ENCODE measurements around the gene MAP4K2. TPM values are rescaled to one million over a fixed set of nuclear protein-coding genes. Genes with fewer than 3 reads are reported as not detected.

Gene MAP4K2
- total RNA-seq, 2 experiments from 2014 or later: 69.5 to 73.9 TPM

- peaks cover 58% of the 10 kb centered on the region for H3K4me1 Mint-ChIP-seq (ENCODE audit: low read depth)
- intact Hi-C loops (cut with micrococcal nuclease): loop anchor here (1.0 to 5.0 kb wide), 14 partner anchors 13 to 719 kb away; partner anchors contain the start of genes ARL2, ATG2A, CCDC88B and EHD1
Observed at GRCh38 chr11:64778223-64778472, 24.9 kb downstream of the MAP4K2 start.

GRCh38 chr11:64777449-64778222, 25.4 kb downstream of the MAP4K2 start:
- CTCF ChIA-PET: interaction anchor here (0.6 to 1.2 kb wide), 2 partner anchors 26 to 30 kb away, joined by 3 read pairs; no protein-coding TSS in a partner anchor
- H3K36me3 Mint-ChIP-seq (ENCODE audit: low read depth): peaks cover 54% of the 10 kb centered on the region
- no peaks in the 10 kb centered on the region for H3K27me3 Mint-ChIP-seq (ENCODE audit: low read depth)
- H3K4me3 Mint-ChIP-seq: peak overlapping the region; percentile 92
- intact Hi-C loops (cut with micrococcal nuclease): loop anchor here (1.0 to 5.0 kb wide), 14 partner anchors 13 to 720 kb away; partner anchors contain the start of genes ARL2, ATG2A, CCDC88B and EHD1
- peaks cover 63% of the 10 kb centered on the region for H3K4me1 Mint-ChIP-seq (ENCODE audit: low read depth)
- peak overlapping the region; percentile 83 for H3K27ac Mint-ChIP-seq
- peak; percentile 79 for DNase-seq
- H3K9me3 Mint-ChIP-seq: no peaks in the 10 kb centered on the region

More at GRCh38 chr11:64778223-64778472, 24.9 kb downstream of the MAP4K2 start:
- H3K9me3 Mint-ChIP-seq: no peaks in the 10 kb centered on the region
- peak overlapping the region; percentile 85 for H3K4me3 Mint-ChIP-seq
- peak overlapping the region; percentile 99 for H3K27ac Mint-ChIP-seq
- CTCF ChIA-PET: interaction anchor here (0.6 to 1.1 kb wide), 3 partner anchors 10 to 56 kb away, joined by 3 read pairs; no protein-coding TSS in a partner anchor
- DNase-seq: no peak
- peaks cover 49% of the 10 kb centered on the region for H3K36me3 Mint-ChIP-seq (ENCODE audit: low read depth)
- no peaks in the 10 kb centered on the region for H3K27me3 Mint-ChIP-seq (ENCODE audit: low read depth)

GRCh38 chr11:64776875-64777274, 26.1 kb downstream of the MAP4K2 start:
- H3K27ac Mint-ChIP-seq: peak overlapping the region; percentile 83

GRCh38 chr11:64776425-64776824, 26.6 kb downstream of the MAP4K2 start:
- intact Hi-C loops (cut with micrococcal nuclease): loop anchor here (5.0 kb wide), 4 partner anchors 236 to 721 kb away; partner anchors contain the start of genes ARL2, CCDC88B, MALAT1 and STIP1
- Mint-ChIP-seq H3K27ac (peak overlapping the region; percentile 83), H3K36me3 (ENCODE audit: low read depth) (peaks cover 64% of the 10 kb centered on the region), H3K9me3 (no peaks in the 10 kb centered on the region), H3K4me1 (ENCODE audit: low read depth) (peaks cover 74% of the 10 kb centered on the region), H3K27me3 (ENCODE audit: low read depth) (no peaks in the 10 kb centered on the region), H3K4me3 (peak overlapping the region; percentile 92)
- no peak for DNase-seq
- CTCF ChIA-PET: interaction anchor here (1.0 to 1.9 kb wide), 6 partner anchors 8 to 88 kb away, joined by 3 to 9 read pairs (median 4); partner anchors contain the start of gene RASGRP2

More at GRCh38 chr11:64776875-64777274, 26.1 kb downstream of the MAP4K2 start:
- peak overlapping the region; percentile 92 for H3K4me3 Mint-ChIP-seq
- peaks cover 60% of the 10 kb centered on the region for H3K36me3 Mint-ChIP-seq (ENCODE audit: low read depth)
- H3K9me3 Mint-ChIP-seq: no peaks in the 10 kb centered on the region
- H3K27me3 Mint-ChIP-seq (ENCODE audit: low read depth): no peaks in the 10 kb centered on the region
- CTCF ChIA-PET: interaction anchor here (1.1 to 1.9 kb wide), 5 partner anchors 9 to 33 kb away, joined by 3 to 9 read pairs (median 5); partner anchors contain the start of gene RASGRP2
- DNase-seq: no peak
- intact Hi-C loops (cut with micrococcal nuclease): loop anchor here (5.0 kb wide), 4 partner anchors 235 to 720 kb away; partner anchors contain the start of genes ARL2, CCDC88B, MALAT1 and STIP1
- peaks cover 69% of the 10 kb centered on the region for H3K4me1 Mint-ChIP-seq (ENCODE audit: low read depth)

- intact Hi-C loops (cut with micrococcal nuclease): no loop called here
- CTCF ChIA-PET: interaction anchor here (1.0 kb wide), 1 partner anchor 240 kb away, joined by 4 read pairs; no protein-coding TSS in a partner anchor
Observed at GRCh38 chr11:64774144-64774543, 28.9 kb downstream of the MAP4K2 start.

GRCh38 chr11:64772303-64773018, 30.6 kb downstream of the MAP4K2 start:
- DNase-seq: no peak
- no peaks in the 10 kb centered on the region for H3K9me3 Mint-ChIP-seq
- peaks cover 90% of the 10 kb centered on the region for H3K36me3 Mint-ChIP-seq (ENCODE audit: low read depth)
- intact Hi-C loops (cut with micrococcal nuclease): loop anchor here (1.0 kb wide), 1 partner anchor 8 kb away; no protein-coding TSS in a partner anchor
- CTCF ChIA-PET: interaction anchor here (0.6 to 1.2 kb wide), 7 partner anchors 9 to 455 kb away, joined by 3 to 8 read pairs (median 4); partner anchors contain the start of genes PRDX5, PYGM, RASGRP2 and TRMT112
- H3K4me3 Mint-ChIP-seq: peak overlapping the region; percentile 43
- H3K27me3 Mint-ChIP-seq (ENCODE audit: low read depth): no peaks in the 10 kb centered on the region
- peak overlapping the region; percentile 95 for H3K27ac Mint-ChIP-seq
- peaks cover 96% of the 10 kb centered on the region for H3K4me1 Mint-ChIP-seq (ENCODE audit: low read depth)

More at GRCh38 chr11:64774144-64774543, 28.9 kb downstream of the MAP4K2 start:
- H3K36me3 Mint-ChIP-seq (ENCODE audit: low read depth): peaks cover 79% of the 10 kb centered on the region
- peak overlapping the region; percentile 83 for H3K27ac Mint-ChIP-seq
- H3K4me3 Mint-ChIP-seq: no peak overlapping the region
- H3K4me1 Mint-ChIP-seq (ENCODE audit: low read depth): peaks cover 80% of the 10 kb centered on the region
- no peak for DNase-seq
- H3K27me3 Mint-ChIP-seq (ENCODE audit: low read depth): no peaks in the 10 kb centered on the region
- no peaks in the 10 kb centered on the region for H3K9me3 Mint-ChIP-seq

GRCh38 chr11:64771861-64772260, 31.2 kb downstream of the MAP4K2 start:
- Mint-ChIP-seq H3K9me3 (no peaks in the 10 kb centered on the region), H3K4me1 (ENCODE audit: low read depth) (peaks cover 98% of the 10 kb centered on the region), H3K4me3 (peak overlapping the region; percentile 43), H3K27ac (peak overlapping the region; percentile 95), H3K27me3 (ENCODE audit: low read depth) (no peaks in the 10 kb centered on the region), H3K36me3 (ENCODE audit: low read depth) (peaks cover 90% of the 10 kb centered on the region)
- intact Hi-C loops (cut with micrococcal nuclease): loop anchor here (1.0 kb wide), 1 partner anchor 8 kb away; no protein-coding TSS in a partner anchor
- CTCF ChIA-PET: interaction anchor here (0.8 to 1.2 kb wide), 5 partner anchors 9 to 83 kb away, joined by 3 to 7 read pairs (median 4); partner anchors contain the start of genes PYGM and RASGRP2
- DNase-seq: no peak

GRCh38 chr11:64770120-64770519, 32.9 kb downstream of the MAP4K2 start:
- Mint-ChIP-seq H3K4me3 (no peak overlapping the region), H3K4me1 (ENCODE audit: low read depth) (peaks cover 94% of the 10 kb centered on the region), H3K27ac (peak overlapping the region; percentile 95), H3K27me3 (ENCODE audit: low read depth) (no peaks in the 10 kb centered on the region), H3K9me3 (no peaks in the 10 kb centered on the region), H3K36me3 (ENCODE audit: low read depth) (peaks cover 84% of the 10 kb centered on the region)
- intact Hi-C loops (cut with micrococcal nuclease): no loop called here
- no peak for DNase-seq
- CTCF ChIA-PET: interaction anchor here (0.5 to 2.3 kb wide), 2 partner anchors 10 to 471 kb away, joined by 3 to 6 read pairs; partner anchors contain the start of gene PYGM

GRCh38 chr11:64769283-64769682, 33.7 kb downstream of the MAP4K2 start:
- DNase-seq: no peak
- peaks cover 84% of the 10 kb centered on the region for H3K36me3 Mint-ChIP-seq (ENCODE audit: low read depth)
- H3K27ac Mint-ChIP-seq: peak overlapping the region; percentile 89
- no peak overlapping the region for H3K4me3 Mint-ChIP-seq
- H3K27me3 Mint-ChIP-seq (ENCODE audit: low read depth): no peaks in the 10 kb centered on the region
- H3K4me1 Mint-ChIP-seq (ENCODE audit: low read depth): peaks cover 94% of the 10 kb centered on the region
- H3K9me3 Mint-ChIP-seq: no peaks in the 10 kb centered on the region
- CTCF ChIA-PET: interaction anchor here (2.3 kb wide), 1 partner anchor 10 kb away, joined by 6 read pairs; the partner anchor contains the start of gene PYGM
- intact Hi-C loops (cut with micrococcal nuclease): no loop called here

- CTCF ChIA-PET: interaction anchor here (0.7 to 2.3 kb wide), 6 partner anchors 8 to 84 kb away, joined by 3 to 8 read pairs (median 4); partner anchors contain the start of gene PYGM
- no peak for DNase-seq
- Mint-ChIP-seq H3K27ac (peak overlapping the region; percentile 89), H3K4me1 (ENCODE audit: low read depth) (peaks cover 96% of the 10 kb centered on the region), H3K4me3 (no peak overlapping the region), H3K36me3 (ENCODE audit: low read depth) (peaks cover 84% of the 10 kb centered on the region), H3K27me3 (ENCODE audit: low read depth) (no peaks in the 10 kb centered on the region), H3K9me3 (no peaks in the 10 kb centered on the region)
- intact Hi-C loops (cut with micrococcal nuclease): no loop called here
Observed at GRCh38 chr11:64768300-64768694, 34.7 kb downstream of the MAP4K2 start.

GRCh38 chr11:64767344-64768299, 35.4 kb downstream of the MAP4K2 start:
- H3K27me3 Mint-ChIP-seq (ENCODE audit: low read depth): no peaks in the 10 kb centered on the region
- peaks cover 96% of the 10 kb centered on the region for H3K4me1 Mint-ChIP-seq (ENCODE audit: low read depth)
- CTCF ChIA-PET: interaction anchor here (0.7 to 2.3 kb wide), 6 partner anchors 8 to 83 kb away, joined by 3 to 8 read pairs (median 4); partner anchors contain the start of gene PYGM
- peak overlapping the region; percentile 89 for H3K27ac Mint-ChIP-seq
- H3K36me3 Mint-ChIP-seq (ENCODE audit: low read depth): peaks cover 84% of the 10 kb centered on the region
- intact Hi-C loops (cut with micrococcal nuclease): no loop called here
- H3K9me3 Mint-ChIP-seq: no peaks in the 10 kb centered on the region
- H3K4me3 Mint-ChIP-seq: peak overlapping the region; percentile 19
- peak; percentile 90 for DNase-seq
